ENCODE measurements around the gene HMCN2.

DNA sequence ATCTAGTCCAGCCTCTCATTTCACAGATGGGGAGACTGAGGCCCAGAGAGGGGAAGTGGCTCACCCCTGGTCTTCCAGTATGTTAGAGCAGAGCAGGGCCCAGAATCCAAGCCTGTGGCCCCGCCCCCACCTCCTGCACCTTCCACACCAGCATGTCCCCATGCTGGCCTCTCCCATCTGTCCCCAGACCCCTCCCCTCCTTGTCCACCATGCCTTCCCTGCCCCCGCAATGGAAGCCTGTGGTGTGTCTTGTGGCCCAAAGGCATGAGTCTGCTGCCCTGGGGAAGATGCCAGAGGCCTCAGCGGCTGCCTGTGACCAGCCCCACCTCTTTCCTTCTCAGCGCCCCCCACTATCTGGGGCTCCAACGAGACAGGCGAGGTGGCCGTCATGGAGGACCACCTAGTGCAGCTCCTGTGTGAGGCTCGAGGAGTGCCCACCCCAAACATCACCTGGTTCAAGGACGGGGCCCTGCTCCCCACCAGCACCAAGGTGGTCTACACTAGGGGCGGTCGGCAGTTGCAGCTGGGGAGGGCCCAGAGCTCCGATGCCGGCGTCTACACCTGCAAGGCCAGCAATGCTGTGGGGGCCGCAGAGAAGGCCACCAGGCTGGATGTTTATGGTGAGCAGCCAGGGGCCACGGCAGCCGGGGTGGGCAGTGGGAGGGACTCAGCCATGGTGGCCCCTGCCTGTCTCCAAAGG lies 87.2 kb downstream of the HMCN2 start:
- TF ChIP-seq, protein P1, sequence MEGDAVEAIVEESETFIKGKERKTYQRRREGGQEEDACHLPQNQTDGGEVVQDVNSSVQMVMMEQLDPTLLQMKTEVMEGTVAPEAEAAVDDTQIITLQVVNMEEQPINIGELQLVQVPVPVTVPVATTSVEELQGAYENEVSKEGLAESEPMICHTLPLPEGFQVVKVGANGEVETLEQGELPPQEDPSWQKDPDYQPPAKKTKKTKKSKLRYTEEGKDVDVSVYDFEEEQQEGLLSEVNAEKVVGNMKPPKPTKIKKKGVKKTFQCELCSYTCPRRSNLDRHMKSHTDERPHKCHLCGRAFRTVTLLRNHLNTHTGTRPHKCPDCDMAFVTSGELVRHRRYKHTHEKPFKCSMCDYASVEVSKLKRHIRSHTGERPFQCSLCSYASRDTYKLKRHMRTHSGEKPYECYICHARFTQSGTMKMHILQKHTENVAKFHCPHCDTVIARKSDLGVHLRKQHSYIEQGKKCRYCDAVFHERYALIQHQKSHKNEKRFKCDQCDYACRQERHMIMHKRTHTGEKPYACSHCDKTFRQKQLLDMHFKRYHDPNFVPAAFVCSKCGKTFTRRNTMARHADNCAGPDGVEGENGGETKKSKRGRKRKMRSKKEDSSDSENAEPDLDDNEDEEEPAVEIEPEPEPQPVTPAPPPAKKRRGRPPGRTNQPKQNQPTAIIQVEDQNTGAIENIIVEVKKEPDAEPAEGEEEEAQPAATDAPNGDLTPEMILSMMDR (conservative IDR thresholded peaks at IDR 0.05; ENCODE audit: low read depth, low read length) = no peak
- TF ChIP-seq RAD21 (IDR thresholded peaks at IDR 0.05; ENCODE audit: low read length) (no peak), POLR2A (IDR thresholded peaks at IDR 0.05; ENCODE audit: low read depth, low read length) (no peak), RCOR1 (IDR thresholded peaks at IDR 0.05; ENCODE audit: insufficient replicate concordance, low read length) (no peak), SMC3 (IDR thresholded peaks at IDR 0.05; ENCODE audit: low read depth, low read length) (no peak), RFX5 (IDR thresholded peaks at IDR 0.05; ENCODE audit: low read depth, low read length) (no peak), ELK1 (IDR thresholded peaks at IDR 0.05; ENCODE audit: borderline replicate concordance, low read depth, low read length) (no peak), MXI1 (IDR thresholded peaks at IDR 0.05; ENCODE audit: borderline replicate concordance, low read depth, low read length) (no peak), MAFK (IDR thresholded peaks at IDR 0.05; ENCODE audit: low read depth, low read length) (no peak), MAZ (IDR thresholded peaks at IDR 0.05; ENCODE audit: borderline replicate concordance, low read depth, low read length) (no peak)
